Measurements from ENCODE around the gene CLK1.

Gene CLK1

GRCh38 chr2:200852605-200853004 lies 11.9 kb downstream of the CLK1 start:
- no peak for TF ChIP-seq RAD21 (IDR thresholded peaks at IDR 0.05; ENCODE audit: low read depth)

GRCh38 chr2:200851398-200852248 lies 12.8 kb downstream of the CLK1 start:
- TF ChIP-seq ZBTB7A (IDR thresholded peaks at IDR 0.05; ENCODE audit: low read depth), result no peak

- TF ChIP-seq MAX (IDR thresholded peaks at IDR 0.05) (no peak), REST (IDR thresholded peaks at IDR 0.05; ENCODE audit: low read depth) (no peak), CEBPB (IDR thresholded peaks at IDR 0.05) (no peak), ZBTB7A (IDR thresholded peaks at IDR 0.05; ENCODE audit: low read depth) (no peak), TCF12 (IDR thresholded peaks at IDR 0.05; ENCODE audit: low read depth) (no peak), EP300 (IDR thresholded peaks at IDR 0.05; ENCODE audit: borderline replicate concordance) (no peak), FOXM1 (IDR thresholded peaks at IDR 0.05; ENCODE audit: borderline replicate concordance, low read depth) (no peak), YY1 (IDR thresholded peaks at IDR 0.05; ENCODE audit: low read depth) (no peak), EGR1 (IDR thresholded peaks at IDR 0.05) (no peak), TAF1 (IDR thresholded peaks at IDR 0.05; ENCODE audit: low read depth) (no peak), USF1 (IDR thresholded peaks at IDR 0.05) (no peak), TEAD4 (IDR thresholded peaks at IDR 0.05) (no peak), NFIC (IDR thresholded peaks at IDR 0.05) (no peak), RAD21 (IDR thresholded peaks at IDR 0.05; ENCODE audit: low read depth) (no peak), CREB1 (IDR thresholded peaks at IDR 0.05; ENCODE audit: low read depth) (no peak)
Measured at GRCh38 chr2:200850512-200851256, 13.8 kb downstream of the CLK1 start.

GRCh38 chr2:200847939-200848338 lies 16.5 kb downstream of the CLK1 start:
- TF ChIP-seq CEBPB (IDR thresholded peaks at IDR 0.05), result no peak
- no peak for TF ChIP-seq TAF1 (IDR thresholded peaks at IDR 0.05; ENCODE audit: low read depth)
- no peak for TF ChIP-seq EGR1 (IDR thresholded peaks at IDR 0.05)
- TF ChIP-seq USF1 (IDR thresholded peaks at IDR 0.05), result no peak
- no peak for TF ChIP-seq MAX (IDR thresholded peaks at IDR 0.05)
- TF ChIP-seq NFIC (IDR thresholded peaks at IDR 0.05), result no peak

GRCh38 chr2:200847269-200847668 lies 17.2 kb downstream of the CLK1 start:
- no peak for TF ChIP-seq EP300 (IDR thresholded peaks at IDR 0.05; ENCODE audit: borderline replicate concordance)
- no peak for TF ChIP-seq FOXM1 (IDR thresholded peaks at IDR 0.05; ENCODE audit: borderline replicate concordance, low read depth)
- no peak for TF ChIP-seq ZBTB7A (IDR thresholded peaks at IDR 0.05; ENCODE audit: low read depth)
- TF ChIP-seq YY1 (IDR thresholded peaks at IDR 0.05; ENCODE audit: low read depth), result no peak
- no peak for TF ChIP-seq EGR1 (IDR thresholded peaks at IDR 0.05)
- TF ChIP-seq RAD21 (IDR thresholded peaks at IDR 0.05; ENCODE audit: low read depth), result no peak
- TF ChIP-seq TCF12 (IDR thresholded peaks at IDR 0.05; ENCODE audit: low read depth), result no peak
- no peak for TF ChIP-seq CREB1 (IDR thresholded peaks at IDR 0.05; ENCODE audit: low read depth)
- no peak for TF ChIP-seq TAF1 (IDR thresholded peaks at IDR 0.05; ENCODE audit: low read depth)
- no peak for TF ChIP-seq MAX (IDR thresholded peaks at IDR 0.05)
- TF ChIP-seq REST (IDR thresholded peaks at IDR 0.05; ENCODE audit: low read depth), result no peak
- TF ChIP-seq CEBPB (IDR thresholded peaks at IDR 0.05), result no peak
- TF ChIP-seq NFIC (IDR thresholded peaks at IDR 0.05), result no peak
- TF ChIP-seq USF1 (IDR thresholded peaks at IDR 0.05), result no peak
- no peak for TF ChIP-seq TEAD4 (IDR thresholded peaks at IDR 0.05)

Measured in Ishikawa (cell line).